H9 (cell line): Measurements from ENCODE around the gene IGSF1. TPM values are rescaled to one million over a fixed set of nuclear protein-coding genes. Genes with fewer than 3 reads are reported as not detected.

Experiments used
- DNase-seq: peaks from one replicate; pipeline ENCODE4 v3.0.0-alpha.2; 2017
- H2AFZ ChIP-seq: one replicate; pipeline ENCODE4 v1.6.1; 2013; ENCODE audit warnings: mild to moderate bottlenecking, low read length, control low read depth, moderate library complexity
- H2AK5ac ChIP-seq: 2 replicates; pipeline ENCODE4 v1.6.1; 2013; ENCODE audit warnings: low read length, control low read depth, mixed read lengths; ENCODE audit not compliant: insufficient read length
- H2BK120ac ChIP-seq: one replicate; pipeline ENCODE4 v1.6.1; 2013; ENCODE audit warnings: low read depth, mild to moderate bottlenecking, low read length, control low read depth, inconsistent platforms; ENCODE audit not compliant: poor library complexity, severe bottlenecking
- H2BK12ac ChIP-seq: 2 replicates; pipeline ENCODE4 v1.6.1; 2013; ENCODE audit warnings: low read length, control low read depth, mixed read lengths, low read depth; ENCODE audit not compliant: insufficient read length
- H2BK15ac ChIP-seq: 2 replicates; pipeline ENCODE4 v1.6.1; 2013; ENCODE audit warnings: low read depth, low read length, control low read depth
- H2BK20ac ChIP-seq: one replicate; pipeline ENCODE4 v1.6.1; 2013; ENCODE audit warnings: low read depth, mild to moderate bottlenecking, low read length, control low read depth, inconsistent platforms; ENCODE audit not compliant: poor library complexity, severe bottlenecking
- H2BK5ac ChIP-seq: 2 replicates; pipeline ENCODE4 v1.6.1; 2013; ENCODE audit warnings: low read length, control low read depth, mixed read lengths; ENCODE audit not compliant: insufficient read length
- H3K14ac ChIP-seq: 2 replicates; pipeline ENCODE4 v1.6.1; 2013; ENCODE audit warnings: low read length, control low read depth; ENCODE audit not compliant: insufficient read depth
- H3K18ac ChIP-seq: 2 replicates; pipeline ENCODE4 v1.6.1; 2013; ENCODE audit warnings: low read depth, mild to moderate bottlenecking, mixed read lengths, low read length, control low read depth; ENCODE audit not compliant: insufficient read length
- H3K23ac ChIP-seq: 2 replicates; pipeline ENCODE4 v1.6.1; 2013; ENCODE audit warnings: low read length, control low read depth, mixed read lengths, low read depth; ENCODE audit not compliant: insufficient read length
- H3K23me2 ChIP-seq: 2 replicates; pipeline ENCODE4 v1.6.1; 2013; ENCODE audit warnings: low read depth, mild to moderate bottlenecking, mixed read lengths, low read length, control low read depth; ENCODE audit not compliant: insufficient read length, poor library complexity, severe bottlenecking
- H3K27ac ChIP-seq: 2 replicates; pipeline ENCODE4 v1.5.1; 2013; ENCODE audit warnings: low read length, control low read depth, mixed read lengths, low read depth; ENCODE audit not compliant: insufficient read length
- H3K27me3 ChIP-seq: 2 replicates; pipeline ENCODE4 v1.6.1; 2013; ENCODE audit warnings: low read length, control low read depth, inconsistent platforms; ENCODE audit not compliant: insufficient read depth
- H3K4ac ChIP-seq: 2 replicates; pipeline ENCODE4 v1.6.1; 2013; ENCODE audit warnings: low read depth, mild to moderate bottlenecking, control low read depth, inconsistent platforms, low read length, moderate library complexity
- H3K4me1 ChIP-seq: 2 replicates; pipeline ENCODE4 v1.6.1; 2013; ENCODE audit warnings: low read length, control low read depth, inconsistent platforms; ENCODE audit not compliant: insufficient read depth
- H3K4me2 ChIP-seq: 2 replicates; pipeline ENCODE4 v1.6.1; 2013; ENCODE audit warnings: low read length, control low read depth, mixed read lengths; ENCODE audit not compliant: insufficient read length, insufficient read depth
- H3K56ac ChIP-seq: 2 replicates; pipeline ENCODE4 v1.6.1; 2013; ENCODE audit warnings: low read depth, mild to moderate bottlenecking, mixed read lengths, low read length, control low read depth; ENCODE audit not compliant: insufficient read length
- H3K79me1 ChIP-seq: 2 replicates; pipeline ENCODE4 v1.6.1; 2013; ENCODE audit warnings: low read depth, mild to moderate bottlenecking, moderate library complexity, low read length, control low read depth, inconsistent platforms; ENCODE audit not compliant: insufficient read depth, poor library complexity, severe bottlenecking
- H3K79me2 ChIP-seq: 2 replicates; pipeline ENCODE4 v1.6.1; 2013; ENCODE audit warnings: low read length, control low read depth, inconsistent platforms; ENCODE audit not compliant: insufficient read depth
- H3K9ac ChIP-seq: 2 replicates; pipeline ENCODE4 v1.6.1; 2013; ENCODE audit warnings: low read length, control low read depth, mixed read lengths; ENCODE audit not compliant: insufficient read length; ENCODE audit errors: extremely low read depth
- H3K9me3 ChIP-seq: one replicate; pipeline ENCODE4 v1.6.1; 2013; ENCODE audit warnings: low read depth, low read length, inconsistent platforms; ENCODE audit not compliant: control insufficient read depth
- H3T11ph ChIP-seq: one replicate; pipeline ENCODE4 v1.6.1; 2013; ENCODE audit warnings: mild to moderate bottlenecking, low read length, control low read depth, inconsistent platforms
- H4K20me1 ChIP-seq: one replicate; pipeline ENCODE4 v1.6.1; 2013; ENCODE audit not compliant: control insufficient read depth, insufficient read length, insufficient read depth
- H4K5ac ChIP-seq: 2 replicates; pipeline ENCODE4 v1.6.1; 2013; ENCODE audit warnings: low read depth, mild to moderate bottlenecking, mixed read lengths, low read length, control low read depth; ENCODE audit not compliant: insufficient read length
- H4K8ac ChIP-seq: replicated peaks from 2 replicates; pipeline ENCODE4 v1.6.1; 2013; ENCODE audit warnings: low read length, control low read depth, mixed read lengths, low read depth; ENCODE audit not compliant: insufficient read length
- H4K91ac ChIP-seq: 2 replicates; pipeline ENCODE4 v1.6.1; 2013; ENCODE audit warnings: low read depth, mild to moderate bottlenecking, moderate library complexity, mixed read lengths, low read length, control low read depth; ENCODE audit not compliant: insufficient read length
- H3K27ac Mint-ChIP-seq, 3 experiments: 2 replicates in 2 of 3; 3 replicates in 1 of 3; pipeline ENCODE4 v1.8.0; 2020 to 2021; ENCODE audit warnings: mixed read lengths in 3 of 3, mild to moderate bottlenecking in 1 of 3, moderate library complexity in 1 of 3
- H3K27me3 Mint-ChIP-seq: 2 replicates; pipeline ENCODE4 v1.8.0; 2021; ENCODE audit warnings: low read depth, mild to moderate bottlenecking, moderate library complexity, mixed read lengths
- H3K36me3 Mint-ChIP-seq, 3 experiments: 2 replicates in 2 of 3; 3 replicates in 1 of 3; pipeline ENCODE4 v1.8.0; 2020 to 2021; ENCODE audit warnings: low read depth in 3 of 3, mixed read lengths in 3 of 3; ENCODE audit not compliant: insufficient read depth in 1 of 3
- H3K4me1 Mint-ChIP-seq, 2 experiments: 2 replicates each; pipeline ENCODE4 v1.8.0; 2020; ENCODE audit warnings: mixed read lengths in 2 of 2
- H3K4me3 Mint-ChIP-seq, 2 experiments: 2 replicates in 1 of 2; 3 replicates in 1 of 2; pipeline ENCODE4 v1.8.0; 2020 to 2021; ENCODE audit warnings: mild to moderate bottlenecking in 2 of 2, mixed read lengths in 2 of 2, moderate library complexity in 1 of 2
- H3K9me3 Mint-ChIP-seq, 2 experiments: 2 replicates in 1 of 2; 3 replicates in 1 of 2; pipeline ENCODE4 v1.8.0; 2020; ENCODE audit warnings: mild to moderate bottlenecking in 2 of 2, mixed read lengths in 2 of 2, moderate library complexity in 1 of 2
- CTCF ChIP-seq: fragments of 200-600 bp; sonication (generic); conservative IDR thresholded peaks from 3 replicates; pipeline ENCODE4 v1.8.0; 2021; ENCODE audit warnings: antibody characterized with exemption, mild to moderate bottlenecking
- WGBS: extraction: QIAGEN DNeasy Blood & Tissue Kit; methylation state at CpG from one replicate; pipeline ENCODE4 v1.1.7; 2013; ENCODE audit warnings: missing lambda C conversion rate, low lambda C conversion rate, mixed read lengths; ENCODE audit not compliant: insufficient read length; ENCODE audit errors: extremely low coverage; 5-methylcytosine and 5-hydroxymethylcytosine counted together
- total RNA-seq: library from RNA; stranded (reverse); gene quantifications from 2 replicates; pipeline ENCODE4 v1.2.1, GENCODE V29; 2021

IGSF1 gene
- total RNA-seq, 1 experiment from 2014 or later, result 12.5 TPM

GRCh38 chrX:131331152-131331551 is 42.0 kb upstream of the IGSF1 start:
- H2BK12ac ChIP-seq, result no peak overlapping the region
- no peak overlapping the region for H2BK5ac ChIP-seq
- no peaks in the 10 kb centered on the region for H3K79me2 ChIP-seq
- H3K4me2 ChIP-seq, result no peak overlapping the region
- H3K23ac ChIP-seq, result no peak overlapping the region
- Mint-ChIP-seq H3K9me3 (peaks cover 9 to 12% of the 10 kb centered on the region in 2 experiments), H3K4me1 (0 out of 4 replicates have a peak, but pooled peaks cover 0 to 3% of the 10 kb centered on the region in 2 experiments), H3K36me3 (peaks cover 5 to 9% (median 8%) of the 10 kb centered on the region in 3 experiments), H3K27ac (no peak overlapping the region), H3K27me3 (no peaks in the 10 kb centered on the region), H3K4me3 (no peak overlapping the region)
- no peak overlapping the region for H4K5ac ChIP-seq
- H3K14ac ChIP-seq, result no peak overlapping the region
- peak; percentile 68 for TF ChIP-seq CTCF
- no peaks in the 10 kb centered on the region for H3K27me3 ChIP-seq
- H3K27ac ChIP-seq, result no peak overlapping the region
- H3K4me1 ChIP-seq, result no peaks in the 10 kb centered on the region
- H2BK15ac ChIP-seq, result no peak overlapping the region
- H3K56ac ChIP-seq, result no peak overlapping the region
- H2BK20ac ChIP-seq, result no peak overlapping the region
- no peaks in the 10 kb centered on the region for H4K20me1 ChIP-seq
- H3K18ac ChIP-seq, result no peak overlapping the region
- H3T11ph ChIP-seq, result no peak overlapping the region
- H4K91ac ChIP-seq, result no peak overlapping the region
- H2BK120ac ChIP-seq, result no peak overlapping the region
- H3K4ac ChIP-seq, result no peak overlapping the region
- WGBS, result no CpG with 5 or more reads among the region's 6 CpGs
- no peak overlapping the region for H2AFZ ChIP-seq
- no peak overlapping the region for H2AK5ac ChIP-seq
- H3K79me1 ChIP-seq, result no peaks in the 10 kb centered on the region
- no peaks in the 10 kb centered on the region for H3K9me3 ChIP-seq
- H3K23me2 ChIP-seq, result no peaks in the 10 kb centered on the region
- no peak overlapping the region for H4K8ac ChIP-seq
- DNase-seq, result peak; percentile 27
- no peak overlapping the region for H3K9ac ChIP-seq
